Metanephros (tissue), 1 donor: ENCODE data around the gene PGAM2. TPM values are rescaled to one million over a fixed set of nuclear protein-coding genes. Genes with fewer than 3 reads are reported as not detected.

Experiments used
- total RNA-seq: library from RNA; depleted of rRNA; stranded (reverse); fragments of >200 nt; gene quantifications from one replicate; pipeline ENCODE4 v1.2.3, GENCODE V29; 2014

The PGAM2 gene
- 102 TPM for total RNA-seq

DNA sequence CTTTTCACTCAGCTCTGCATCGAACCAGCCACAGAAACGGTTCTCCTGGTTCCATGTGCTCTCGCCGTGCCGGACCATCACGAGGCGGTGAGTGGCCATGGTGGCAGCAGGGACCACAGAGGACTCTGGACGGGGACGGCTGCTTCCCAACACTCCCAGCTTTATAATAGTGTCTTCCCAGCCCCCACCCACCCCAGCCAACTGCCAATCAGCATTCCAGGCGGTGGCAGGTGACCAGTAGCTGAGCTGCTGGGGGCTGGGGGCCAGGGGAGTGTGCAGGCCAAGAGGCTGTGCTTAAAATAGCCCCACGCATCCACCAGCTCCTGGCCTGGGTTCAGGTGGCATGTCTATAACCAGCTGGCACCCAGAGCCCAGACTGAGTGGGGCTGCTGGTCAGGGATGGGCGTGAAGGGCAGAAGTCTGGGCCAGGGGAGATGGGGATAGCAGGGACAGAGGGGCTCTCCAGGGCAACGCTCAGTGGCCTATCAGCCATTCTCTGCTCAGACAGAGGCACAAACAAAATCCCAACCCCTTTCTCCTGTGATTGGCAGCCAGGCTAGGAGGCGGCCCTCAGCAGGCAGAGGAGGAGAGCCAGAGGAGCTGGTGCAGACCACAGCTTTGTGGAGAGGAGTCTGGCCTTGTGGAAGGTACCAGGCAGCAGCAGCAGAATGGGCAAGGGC is at the start of gene PGAM2:
Gene PGAM2, minus strand, starts transcription at position 137 of the 680 bp plus-strand sequence. Its CDS starts 38 bp downstream, at position 99.

GRCh38 chr7:44103923-44104859 is 38.8 kb upstream of the PGAM2 start, which contains the start of gene AEBP1:
AEBP1 (plus strand) TSS chr7:44104345; CDS start chr7:44104666, 321 bp downstream.

DNA sequence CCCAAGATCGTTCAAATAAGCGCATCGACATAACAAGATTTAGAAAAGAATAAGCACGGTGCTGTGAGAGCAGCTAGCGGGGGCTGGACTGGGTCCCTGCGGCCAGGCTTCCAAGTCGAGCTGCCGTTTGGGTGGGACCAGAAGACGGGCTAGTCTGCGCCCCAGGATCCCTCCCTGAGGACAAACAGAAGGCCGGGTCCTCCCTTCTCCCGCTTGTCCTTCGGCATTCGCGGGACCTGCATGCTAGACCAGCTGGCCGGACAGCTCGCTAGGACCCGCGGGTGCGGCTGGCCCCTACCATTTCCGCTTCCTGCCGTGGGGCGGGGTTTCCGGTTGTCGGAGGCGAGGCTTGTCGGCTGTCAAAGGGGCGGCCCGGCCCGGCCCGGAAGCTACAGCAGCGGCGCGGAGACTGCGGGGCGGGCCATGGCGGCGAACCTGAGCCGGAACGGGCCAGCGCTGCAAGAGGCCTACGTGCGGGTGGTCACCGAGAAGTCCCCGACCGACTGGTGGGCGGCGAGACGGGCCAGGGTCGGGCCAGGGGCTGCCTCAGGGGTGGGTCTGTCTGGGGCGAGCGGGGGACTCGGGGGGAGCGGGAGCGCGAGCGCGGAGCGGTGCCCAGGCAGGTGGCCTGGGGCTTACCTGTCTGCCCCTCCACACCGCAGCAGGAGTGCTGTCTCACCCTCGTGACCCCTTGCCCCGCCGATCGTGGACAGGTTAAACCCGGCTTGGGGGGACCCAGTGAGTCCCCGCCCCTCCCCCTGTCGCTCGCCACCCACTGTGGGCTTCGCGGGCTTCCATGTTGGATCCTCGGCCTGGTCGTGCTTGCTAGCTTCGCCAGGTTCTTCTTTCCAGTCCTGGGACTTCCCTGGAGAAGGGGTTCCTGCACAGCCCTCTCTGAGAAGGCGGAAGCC is 20.8 kb downstream of the PGAM2 start, which contains the start of gene DBNL:
Gene DBNL, plus strand, starts transcription at position 388 of the 911 bp plus-strand sequence. Its CDS starts 36 bp downstream, at position 424.

Other genes with a start within 250 kb of the PGAM2 start
- 63.9 TPM for gene MRPS24, start 196.1 kb downstream of the PGAM2 start, total RNA-seq
- gene URGCP, start 159.0 kb downstream of the PGAM2 start, total RNA-seq: 27.8 TPM
- gene UBE2D4, start 139.1 kb downstream of the PGAM2 start, total RNA-seq: 12.4 TPM
- gene SPDYE1, start 67.7 kb downstream of the PGAM2 start, total RNA-seq: not detected
- gene DBNL, start 20.9 kb downstream of the PGAM2 start, total RNA-seq: 73.8 TPM
- gene POLM, start 17.0 kb upstream of the PGAM2 start, total RNA-seq: 33.3 TPM
- gene AEBP1, start 38.8 kb upstream of the PGAM2 start, total RNA-seq: 68.5 TPM
- gene POLD2, start 58.0 kb upstream of the PGAM2 start, total RNA-seq: 77.7 TPM
- gene MYL7, start 75.8 kb upstream of the PGAM2 start, total RNA-seq: not detected
- gene GCK, start 123.9 kb upstream of the PGAM2 start, total RNA-seq: 2.9 TPM
- gene YKT6, start 135.4 kb upstream of the PGAM2 start, total RNA-seq: 54.8 TPM